Endothelial cell of umbilical vein (primary cell): ENCODE data around the gene SLC39A11. TPM values are rescaled to one million over a fixed set of nuclear protein-coding genes. Genes with fewer than 3 reads are reported as not detected.

Source experiments
- BruUV-seq: library from RNA; stranded (reverse); fragments of 400-500 nt; replicated peaks from 2 replicates; lab custom pipeline; 2021; lab: Mats Ljungman, UMichigan
- CTCF ChIA-PET: fragments of 300-600, 350-600 bp; sonication (Branson Sonifier 250); formaldehyde crosslinking; loops from one replicate; lab custom pipeline; 2021; ENCODE audit warnings: antibody characterized with exemption, inconsistent platforms; lab: Charles Lee
- POLR2A ChIA-PET: fragments of 300-600, 350-600 bp; sonication (Branson Sonifier 250); formaldehyde crosslinking; loops from one replicate; lab custom pipeline; 2021; ENCODE audit warnings: antibody characterized with exemption, inconsistent platforms; lab: Charles Lee
- DNase-seq: peaks from one replicate; pipeline ENCODE4 v3.0.0-alpha.2; 2011; ENCODE audit warnings: low read depth, low spot score
- FAIRE-seq: peaks from 2 replicates; lab custom pipeline; 2011; peaks lifted over from hg19 to GRCh38; lab: Jason Lieb, UNC
- H2AFZ ChIP-seq: 2 replicates; pipeline ENCODE4 v1.6.0; 2012; ENCODE audit warnings: low read depth, low read length, control low read depth, inconsistent platforms
- H3K27ac ChIP-seq: 2 replicates; pipeline ENCODE4 v1.5.1; 2011; ENCODE audit warnings: low read depth, mild to moderate bottlenecking, control low read depth, low read length, moderate library complexity; ENCODE audit not compliant: insufficient read depth
- H3K27me3 ChIP-seq, 2 experiments: 2 replicates each; pipeline versions ENCODE4 v1.6.0 to v1.6.1; 2011; ENCODE audit warnings: low read length in 2 of 2, mixed read lengths in 1 of 2; ENCODE audit not compliant: control insufficient read depth in 2 of 2, insufficient read depth in 2 of 2
- H3K36me3 ChIP-seq, 2 experiments: 2 replicates in 1 of 2; 3 replicates in 1 of 2; pipeline ENCODE4 v1.5.1; 2011; ENCODE audit warnings: low read length in 2 of 2, mild to moderate bottlenecking in 1 of 2, moderate library complexity in 1 of 2; ENCODE audit not compliant: control insufficient read depth in 2 of 2, insufficient read depth in 2 of 2; ENCODE audit errors: extremely low read depth in 1 of 2
- H3K4me1 ChIP-seq: 3 replicates; pipeline ENCODE4 v1.5.1; 2011; ENCODE audit warnings: mild to moderate bottlenecking, low read length; ENCODE audit not compliant: control insufficient read depth, insufficient read depth; ENCODE audit errors: extremely low read depth
- H3K4me2 ChIP-seq: 2 replicates; pipeline ENCODE4 v1.6.1; 2011; ENCODE audit warnings: low read length, control low read depth, mixed read lengths; ENCODE audit not compliant: insufficient read depth
- H3K4me3 ChIP-seq, 3 experiments: fragments of 200-600 bp in 1 of 3; sonication (generic), shearing (Covaris generic) in 1 of 3; replicated peaks in 1 of 3; 2 replicates each; pipeline ENCODE4 v1.5.1; 2011 to 2016; ENCODE audit warnings: control low read depth in 3 of 3, low read length in 3 of 3, mild to moderate bottlenecking in 2 of 3, inconsistent platforms in 1 of 3, low read depth in 1 of 3, moderate library complexity in 1 of 3; ENCODE audit not compliant: insufficient read depth in 1 of 3
- H3K79me2 ChIP-seq: 2 replicates; pipeline ENCODE4 v1.6.0; 2012; ENCODE audit warnings: low read length, inconsistent platforms; ENCODE audit not compliant: control insufficient read depth, insufficient read depth
- H3K9ac ChIP-seq: replicated peaks from 2 replicates; pipeline ENCODE3; 2011; ENCODE audit warnings: low read length, control low read depth; ENCODE audit not compliant: insufficient read depth; ENCODE audit errors: extremely low read depth
- H3K9me1 ChIP-seq: replicated peaks from 3 replicates; pipeline ENCODE4 v1.6.0; 2011; ENCODE audit warnings: mild to moderate bottlenecking, low read length; ENCODE audit not compliant: control insufficient read depth, insufficient read depth; ENCODE audit errors: extremely low read depth
- H3K9me3 ChIP-seq: replicated peaks from 2 replicates; pipeline ENCODE4 v1.5.1; 2012; ENCODE audit warnings: low read length, inconsistent platforms; ENCODE audit not compliant: control insufficient read depth, insufficient read depth
- H4K20me1 ChIP-seq: replicated peaks from 2 replicates; pipeline ENCODE3; 2011; ENCODE audit warnings: mild to moderate bottlenecking, low read length; ENCODE audit not compliant: control insufficient read depth, insufficient read depth; ENCODE audit errors: extremely low read depth
- EZH2 ChIP-seq: IDR thresholded peaks from 2 replicates; pipeline ENCODE4 v1.6.1; 2012; ENCODE audit warnings: borderline replicate concordance, low read depth, mild to moderate bottlenecking, moderate library complexity, low read length, inconsistent platforms; ENCODE audit not compliant: severe bottlenecking
- FOS ChIP-seq: IDR thresholded peaks from 2 replicates; pipeline ENCODE4 v1.6.1; 2011; ENCODE audit warnings: mild to moderate bottlenecking, low read length, moderate library complexity, borderline replicate concordance; ENCODE audit not compliant: insufficient read depth
- GATA2 ChIP-seq: IDR thresholded peaks from 2 replicates; pipeline ENCODE4 v1.7.0; 2011; ENCODE audit warnings: low read depth, mild to moderate bottlenecking, moderate library complexity, mixed read lengths, low read length; ENCODE audit not compliant: insufficient read length, insufficient read depth
- JUN ChIP-seq: IDR thresholded peaks from 2 replicates; pipeline ENCODE4 v1.6.1; 2011; ENCODE audit warnings: borderline replicate concordance, low read depth; ENCODE audit not compliant: insufficient read length, insufficient read depth
- MYC ChIP-seq: IDR thresholded peaks from one replicate; pipeline ENCODE4 v1.6.1; 2011; ENCODE audit warnings: mild to moderate bottlenecking, low read depth, low read length
- POLR2A ChIP-seq: IDR thresholded peaks from 2 replicates; pipeline ENCODE4 v1.6.1; 2012; ENCODE audit warnings: low read depth, mild to moderate bottlenecking, control low read depth, low read length
- POLR2AphosphoS5 ChIP-seq: IDR thresholded peaks from 2 replicates; pipeline ENCODE4 v1.6.1; 2012; ENCODE audit warnings: low read depth, mild to moderate bottlenecking, control low read depth, low read length, moderate library complexity; ENCODE audit not compliant: insufficient read depth
- dilution Hi-C: fragments of 300-500 bp; cut with MboI; formaldehyde crosslinking; loops from one replicate; pipeline ENCODE4 v1.15.0; 2019; ENCODE audit warnings: low sequenced_read_pairs; ENCODE audit not compliant: extremely low pct_ligation_motif_present
- intact Hi-C: fragments of 100-400 bp; cut with micrococcal nuclease; formaldehyde crosslinking; loops from one replicate; pipeline ENCODE4 v1.10.0; 2022
- polyA plus RNA-seq, 4 experiments: library from polyadenylated mRNA; depleted of rRNA in 3 of 4; stranded (reverse) in 3 of 4; unstranded in 1 of 4; fragments of >200 nt; gene quantifications; 2 replicates each; pipeline versions ENCODE4 v1.2.1 to v1.2.3, GENCODE V29; 2011 to 2012; ENCODE audit warnings: missing spikeins in 1 of 4
- total RNA-seq: library from RNA; stranded (reverse); gene quantifications from 2 replicates; pipeline ENCODE4 v1.2.3, GENCODE V29; 2021
- TF ChIP-seq, protein P1 (sequence below), 2 donors: IDR thresholded peaks; 1 replicate in 1 of 2; 2 replicates in 1 of 2; pipeline ENCODE4 v1.5.1; 2011; ENCODE audit warnings: low read length in 2 of 2, mild to moderate bottlenecking in 2 of 2, moderate library complexity in 2 of 2, control low read depth in 1 of 2, inconsistent platforms in 1 of 2, low read depth in 1 of 2; ENCODE audit not compliant: insufficient read depth in 1 of 2; ENCODE audit errors: extremely low read depth in 1 of 2
- TF ChIP-seq, protein P2 (sequence below): IDR thresholded peaks from 2 replicates; pipeline ENCODE4 v1.6.1; 2011; ENCODE audit not compliant: insufficient read depth, insufficient read length

The SLC39A11 gene
- total and polyA plus RNA-seq, 2 donors (not counting 3 experiments of a cell fraction or from before 2014, with no cell fraction given) = 8.1 to 11.9 TPM

DNA sequence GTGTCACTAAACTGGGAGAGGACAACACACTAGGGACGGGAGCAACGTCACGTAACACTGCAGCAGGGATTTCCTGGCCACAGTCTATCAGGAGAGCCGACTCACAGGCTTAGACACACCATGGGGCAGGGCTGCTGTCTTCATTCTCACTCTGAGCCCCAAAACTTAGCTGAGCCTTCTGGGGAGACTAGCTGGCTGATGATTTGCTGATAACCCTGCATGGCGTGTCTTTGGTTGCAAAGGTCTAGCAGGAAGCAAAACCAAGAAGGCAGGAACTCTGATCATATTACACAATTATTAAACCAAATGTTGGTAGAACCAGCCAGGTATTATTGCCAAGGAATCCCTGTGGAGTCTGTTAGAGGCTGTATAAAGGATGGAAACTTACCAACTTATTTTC lies 345.0 kb downstream of the SLC39A11 start:
- H3K4me3 ChIP-seq = no peak overlapping the region
- dilution Hi-C loops (no loop called here), intact Hi-C loops (no loop called here)
- no peaks in the 10 kb centered on the region for H4K20me1 ChIP-seq
- TF ChIP-seq JUN (no peak), POLR2A (no peak), POLR2AphosphoS5 (no peak), EZH2 (no peak), MYC (no peak), GATA2 (no peak), FOS (no peak)
- TF ChIP-seq, protein P1, sequence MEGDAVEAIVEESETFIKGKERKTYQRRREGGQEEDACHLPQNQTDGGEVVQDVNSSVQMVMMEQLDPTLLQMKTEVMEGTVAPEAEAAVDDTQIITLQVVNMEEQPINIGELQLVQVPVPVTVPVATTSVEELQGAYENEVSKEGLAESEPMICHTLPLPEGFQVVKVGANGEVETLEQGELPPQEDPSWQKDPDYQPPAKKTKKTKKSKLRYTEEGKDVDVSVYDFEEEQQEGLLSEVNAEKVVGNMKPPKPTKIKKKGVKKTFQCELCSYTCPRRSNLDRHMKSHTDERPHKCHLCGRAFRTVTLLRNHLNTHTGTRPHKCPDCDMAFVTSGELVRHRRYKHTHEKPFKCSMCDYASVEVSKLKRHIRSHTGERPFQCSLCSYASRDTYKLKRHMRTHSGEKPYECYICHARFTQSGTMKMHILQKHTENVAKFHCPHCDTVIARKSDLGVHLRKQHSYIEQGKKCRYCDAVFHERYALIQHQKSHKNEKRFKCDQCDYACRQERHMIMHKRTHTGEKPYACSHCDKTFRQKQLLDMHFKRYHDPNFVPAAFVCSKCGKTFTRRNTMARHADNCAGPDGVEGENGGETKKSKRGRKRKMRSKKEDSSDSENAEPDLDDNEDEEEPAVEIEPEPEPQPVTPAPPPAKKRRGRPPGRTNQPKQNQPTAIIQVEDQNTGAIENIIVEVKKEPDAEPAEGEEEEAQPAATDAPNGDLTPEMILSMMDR (IDR thresholded peaks at IDR 0.05; ENCODE audit: extremely low read depth in 1 of 2, insufficient read depth in 1 of 2, low read depth in 1 of 2, low read length in 2 of 2) = no peak
- TF ChIP-seq, protein P2, sequence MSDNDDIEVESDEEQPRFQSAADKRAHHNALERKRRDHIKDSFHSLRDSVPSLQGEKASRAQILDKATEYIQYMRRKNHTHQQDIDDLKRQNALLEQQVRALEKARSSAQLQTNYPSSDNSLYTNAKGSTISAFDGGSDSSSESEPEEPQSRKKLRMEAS = no peak
- no peak for DNase-seq
- CTCF ChIA-PET = interaction anchor here (0.8 kb wide), 1 partner anchor 12 kb away, joined by 3 read pairs; no protein-coding TSS in a partner anchor
- H3K27ac ChIP-seq = no peak overlapping the region
- H3K4me1 ChIP-seq = no peaks in the 10 kb centered on the region
- no peak overlapping the region for H3K4me2 ChIP-seq
- no TSS peak for BruUV-seq
- no peak overlapping the region for H2AFZ ChIP-seq
- POLR2A ChIA-PET = no interaction called here
- H3K9me1 ChIP-seq = no peaks in the 10 kb centered on the region
- H3K36me3 ChIP-seq = no peaks in the 10 kb centered on the region
- no peaks in the 10 kb centered on the region for H3K9me3 ChIP-seq
- no peak for FAIRE-seq
- H3K9ac ChIP-seq = no peak overlapping the region
- no peaks in the 10 kb centered on the region for H3K79me2 ChIP-seq
- H3K27me3 ChIP-seq = no peaks in the 10 kb centered on the region
